Activated naive CD8-positive, alpha-beta T cell treated with anti-CD3 and anti-CD28 coated beads for 36 hours (primary cell): ENCODE results near the gene SPPL2B. TPM values are rescaled to one million over a fixed set of nuclear protein-coding genes. Genes with fewer than 3 reads are reported as not detected.

ENCODE experiments used
- DNase-seq: peaks from one replicate; pipeline ENCODE4 v3.0.0; 2021
- H3K27ac Mint-ChIP-seq: one replicate; pipeline ENCODE4 v1.8.0; 2022; ENCODE audit warnings: mild to moderate bottlenecking, moderate library complexity, mixed read lengths
- H3K27me3 Mint-ChIP-seq: one replicate; pipeline ENCODE4 v1.8.0; 2022; ENCODE audit warnings: mild to moderate bottlenecking, mixed read lengths
- H3K36me3 Mint-ChIP-seq: one replicate; pipeline ENCODE4 v1.8.0; 2021; ENCODE audit warnings: mild to moderate bottlenecking, mixed read lengths
- H3K4me1 Mint-ChIP-seq: one replicate; pipeline ENCODE4 v1.8.0; 2021; ENCODE audit warnings: mixed read lengths
- H3K4me3 Mint-ChIP-seq: one replicate; pipeline ENCODE4 v1.8.0; 2022; ENCODE audit warnings: mild to moderate bottlenecking, moderate library complexity, mixed read lengths
- H3K9me3 Mint-ChIP-seq: one replicate; pipeline ENCODE4 v1.8.0; 2022; ENCODE audit warnings: mixed read lengths
- total RNA-seq, 2 experiments: library from RNA; stranded (reverse); gene quantifications; one replicate each; pipeline ENCODE4 v1.2.3, GENCODE V29; 2021

SPPL2B gene
- total RNA-seq, 2 experiments from 2014 or later: 47.1 to 53.2 TPM

GRCh38 chr19:2359992-2360685 lies 31.7 kb downstream of the SPPL2B start, which contains the start of gene TMPRSS9:
Gene TMPRSS9, plus strand, starts transcription at chr19:2360265. Its CDS starts 29,521 bp downstream, at chr19:2389786.
- DNase-seq: no peak
- Mint-ChIP-seq H3K27me3 (peaks cover 14% of the 10 kb centered on the region), H3K4me1 (peaks cover 3% of the 10 kb centered on the region), H3K27ac (no peak within 1 kb of the TSS), H3K36me3 (no peaks in the 10 kb centered on the region), H3K9me3 (no peaks in the 10 kb centered on the region), H3K4me3 (no peak within 1 kb of the TSS)

- DNase-seq: no peak
- Mint-ChIP-seq H3K36me3 (no peaks in the 10 kb centered on the region), H3K27ac (no peak overlapping the region), H3K9me3 (no peaks in the 10 kb centered on the region), H3K4me3 (no peak overlapping the region), H3K4me1 (peaks cover 3% of the 10 kb centered on the region), H3K27me3 (peaks cover 19% of the 10 kb centered on the region)
Observed at GRCh38 chr19:2360833-2361232, 32.3 kb downstream of the SPPL2B start.

- Mint-ChIP-seq H3K4me3 (no peak overlapping the region), H3K9me3 (no peaks in the 10 kb centered on the region), H3K27me3 (peaks cover 19% of the 10 kb centered on the region), H3K27ac (no peak overlapping the region), H3K36me3 (no peaks in the 10 kb centered on the region), H3K4me1 (peaks cover 3% of the 10 kb centered on the region)
- no peak for DNase-seq
Observed at GRCh38 chr19:2361246-2362045, 33.0 kb downstream of the SPPL2B start.

- no peaks in the 10 kb centered on the region for H3K36me3 Mint-ChIP-seq
Observed at GRCh38 chr19:2362046-2362969, 33.8 kb downstream of the SPPL2B start.

GRCh38 chr19:2362970-2363300 lies 34.5 kb downstream of the SPPL2B start:
- Mint-ChIP-seq H3K9me3 (no peaks in the 10 kb centered on the region), H3K4me3 (no peak overlapping the region), H3K27me3 (peaks cover 19% of the 10 kb centered on the region), H3K36me3 (no peaks in the 10 kb centered on the region), H3K4me1 (peaks cover 3% of the 10 kb centered on the region), H3K27ac (no peak overlapping the region)
- no peak for DNase-seq

More at GRCh38 chr19:2362046-2362969, 33.8 kb downstream of the SPPL2B start:
- H3K9me3 Mint-ChIP-seq: no peaks in the 10 kb centered on the region
- peaks cover 19% of the 10 kb centered on the region for H3K27me3 Mint-ChIP-seq
- no peak overlapping the region for H3K4me3 Mint-ChIP-seq
- peaks cover 3% of the 10 kb centered on the region for H3K4me1 Mint-ChIP-seq
- no peak for DNase-seq
- H3K27ac Mint-ChIP-seq: no peak overlapping the region

- H3K4me3 Mint-ChIP-seq: no peak overlapping the region
- peaks cover 24% of the 10 kb centered on the region for H3K27me3 Mint-ChIP-seq
- H3K9me3 Mint-ChIP-seq: no peaks in the 10 kb centered on the region
- no peak for DNase-seq
- peaks cover 3% of the 10 kb centered on the region for H3K4me1 Mint-ChIP-seq
- no peaks in the 10 kb centered on the region for H3K36me3 Mint-ChIP-seq
- H3K27ac Mint-ChIP-seq: no peak overlapping the region
Observed at GRCh38 chr19:2363419-2363818, 34.9 kb downstream of the SPPL2B start.

- no peak overlapping the region for H3K4me3 Mint-ChIP-seq
- H3K4me1 Mint-ChIP-seq: peaks cover 3% of the 10 kb centered on the region
- no peak for DNase-seq
- peaks cover 1% of the 10 kb centered on the region for H3K9me3 Mint-ChIP-seq
- H3K36me3 Mint-ChIP-seq: no peaks in the 10 kb centered on the region
- H3K27ac Mint-ChIP-seq: no peak overlapping the region
- H3K27me3 Mint-ChIP-seq: peaks cover 24% of the 10 kb centered on the region
Observed at GRCh38 chr19:2365201-2365970, 36.9 kb downstream of the SPPL2B start.

- Mint-ChIP-seq H3K27ac (no peak overlapping the region), H3K9me3 (peaks cover 4% of the 10 kb centered on the region), H3K36me3 (no peaks in the 10 kb centered on the region), H3K4me3 (no peak overlapping the region), H3K27me3 (peaks cover 6% of the 10 kb centered on the region), H3K4me1 (no peaks in the 10 kb centered on the region)
- no peak for DNase-seq
Observed at GRCh38 chr19:2371656-2372055, 43.2 kb downstream of the SPPL2B start.

- H3K4me3 Mint-ChIP-seq: no peak overlapping the region
- DNase-seq: no peak
- peaks cover 4% of the 10 kb centered on the region for H3K9me3 Mint-ChIP-seq
- H3K4me1 Mint-ChIP-seq: no peaks in the 10 kb centered on the region
- H3K36me3 Mint-ChIP-seq: no peaks in the 10 kb centered on the region
- no peak overlapping the region for H3K27ac Mint-ChIP-seq
- H3K27me3 Mint-ChIP-seq: peaks cover 6% of the 10 kb centered on the region
Observed at GRCh38 chr19:2372076-2372612, 43.7 kb downstream of the SPPL2B start.

- Mint-ChIP-seq H3K4me3 (no peak overlapping the region), H3K9me3 (peaks cover 14% of the 10 kb centered on the region), H3K4me1 (peaks cover 1% of the 10 kb centered on the region), H3K36me3 (no peaks in the 10 kb centered on the region), H3K27ac (no peak overlapping the region), H3K27me3 (peaks cover 3% of the 10 kb centered on the region)
- DNase-seq: no peak
Observed at GRCh38 chr19:2374808-2375207, 46.3 kb downstream of the SPPL2B start.

- Mint-ChIP-seq H3K4me1 (peaks cover 1% of the 10 kb centered on the region), H3K27ac (no peak overlapping the region), H3K27me3 (peaks cover 3% of the 10 kb centered on the region), H3K4me3 (no peak overlapping the region), H3K9me3 (peaks cover 14% of the 10 kb centered on the region), H3K36me3 (no peaks in the 10 kb centered on the region)
- no peak for DNase-seq
Observed at GRCh38 chr19:2375353-2376121, 47.1 kb downstream of the SPPL2B start.

GRCh38 chr19:2376784-2377519 lies 48.5 kb downstream of the SPPL2B start:
- DNase-seq: no peak
- Mint-ChIP-seq H3K27me3 (peaks cover 3% of the 10 kb centered on the region), H3K36me3 (no peaks in the 10 kb centered on the region)

GRCh38 chr19:2380567-2380966 lies 52.1 kb downstream of the SPPL2B start:
- Mint-ChIP-seq H3K27ac (no peak overlapping the region), H3K4me1 (peaks cover 4% of the 10 kb centered on the region), H3K4me3 (no peak overlapping the region), H3K27me3 (peaks cover 7% of the 10 kb centered on the region), H3K36me3 (no peaks in the 10 kb centered on the region), H3K9me3 (peaks cover 11% of the 10 kb centered on the region)
- no peak for DNase-seq

More at GRCh38 chr19:2376784-2377519, 48.5 kb downstream of the SPPL2B start:
- Mint-ChIP-seq H3K4me1 (peaks cover 1% of the 10 kb centered on the region), H3K27ac (no peak overlapping the region), H3K9me3 (peaks cover 11% of the 10 kb centered on the region), H3K4me3 (no peak overlapping the region)
